Activated CD4-positive, alpha-beta T cell treated with anti-CD3 and anti-CD28 coated beads, Interleukin-2, amount 50 U/mL, for 48 hours (primary cell): ENCODE results near the gene CNTNAP5.

Experiments
- DNase-seq, 2 experiments: peaks; one replicate each; pipeline ENCODE4 v3.0.0-alpha.2; 2020

Gene CNTNAP5

DNA sequence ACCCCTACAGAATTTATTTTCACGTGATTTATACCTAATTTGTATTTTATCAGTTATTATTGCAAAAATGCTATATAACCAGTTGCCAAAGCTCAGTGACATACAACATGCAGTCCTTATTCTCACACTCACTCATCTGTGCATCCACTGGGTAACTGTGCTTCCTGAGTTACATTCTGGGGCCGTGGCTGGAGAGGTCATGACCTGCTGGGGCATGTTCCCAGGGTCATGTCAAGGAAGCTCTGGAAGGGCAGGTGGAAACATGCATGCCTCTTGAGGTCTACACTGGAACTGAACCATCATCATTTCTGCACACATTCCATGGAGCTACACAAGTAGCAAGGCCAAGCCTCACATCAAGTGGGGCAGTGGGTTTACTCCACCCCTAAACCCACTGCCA is 715.5 kb downstream of the CNTNAP5 start:
- DNase-seq, result no peak

DNA sequence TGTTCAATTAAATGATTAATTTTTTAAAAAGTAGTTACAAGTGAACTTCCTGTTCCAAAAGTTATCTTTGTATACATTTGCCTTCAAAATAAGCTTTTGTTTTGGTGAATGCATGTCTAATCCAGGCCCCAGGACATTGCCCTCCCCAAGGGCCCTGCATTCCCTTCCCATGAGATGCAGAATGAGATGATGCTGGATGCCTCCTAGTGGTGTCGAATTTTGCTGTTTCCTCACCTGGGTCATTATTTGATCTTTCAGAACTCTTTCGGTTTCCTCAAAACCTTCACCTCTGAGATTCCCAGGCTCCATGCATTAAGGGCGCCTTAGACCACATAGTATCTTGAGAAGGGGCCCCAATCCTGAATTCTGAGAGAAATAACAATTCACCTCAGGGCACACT is 728.8 kb downstream of the CNTNAP5 start:
- no peak for DNase-seq

DNA sequence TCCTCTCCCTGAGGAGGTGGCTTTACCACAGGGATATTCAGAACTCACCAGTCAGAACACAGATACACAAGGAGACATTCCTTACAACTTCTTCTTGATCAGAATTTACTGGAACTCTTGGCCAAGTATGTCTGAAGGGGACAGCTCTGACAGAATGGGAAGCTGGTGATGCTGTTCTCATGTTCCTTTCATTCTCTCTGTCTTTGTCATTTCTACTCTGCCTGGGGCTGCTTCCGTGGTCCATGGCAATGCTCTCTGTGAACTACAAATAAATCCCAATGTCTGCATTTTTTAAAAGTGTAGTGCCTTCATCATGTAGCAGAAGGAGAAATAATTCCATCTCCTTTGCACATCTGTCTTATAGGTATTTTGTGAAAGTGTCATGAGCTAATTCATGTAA is 730.3 kb downstream of the CNTNAP5 start:
- DNase-seq, result no peak

DNA sequence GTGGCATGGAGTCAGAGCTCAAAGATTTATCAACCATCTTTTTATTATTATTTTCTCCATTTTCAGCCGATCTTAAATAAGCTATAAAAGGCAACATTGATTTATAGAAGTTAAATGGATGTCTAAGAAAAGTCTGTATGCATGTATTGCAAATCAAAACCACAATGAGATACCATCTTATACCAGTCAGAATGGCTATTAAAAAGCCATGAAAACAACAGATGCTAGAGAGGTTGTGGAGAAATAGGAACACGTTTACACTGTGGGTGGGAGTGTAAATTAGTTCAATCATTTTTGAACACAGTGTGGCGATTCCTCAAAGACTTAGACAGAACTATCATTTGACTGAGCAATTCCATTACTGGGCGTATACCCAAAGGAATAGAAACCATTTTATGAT is 731.0 kb downstream of the CNTNAP5 start:
- no peak for DNase-seq

DNA sequence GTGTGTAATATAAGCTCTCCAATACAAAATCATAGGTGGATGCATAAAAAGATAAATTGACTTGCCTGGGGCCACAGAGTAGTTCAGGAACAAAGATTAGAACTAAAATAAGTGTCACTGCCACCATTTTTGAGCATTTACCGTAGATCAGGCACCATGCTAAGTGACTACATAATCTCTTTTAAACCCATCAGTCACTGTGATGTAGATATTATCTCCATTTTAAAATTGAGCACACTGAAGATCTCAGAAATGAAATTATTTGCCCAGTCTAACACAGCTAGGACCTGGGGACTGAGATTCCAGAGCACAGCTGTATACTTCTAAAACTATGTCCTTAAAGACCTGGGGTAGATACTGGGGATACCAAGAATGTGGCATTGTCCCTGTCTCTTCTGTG is 737.3 kb downstream of the CNTNAP5 start:
- no peak for DNase-seq

DNA sequence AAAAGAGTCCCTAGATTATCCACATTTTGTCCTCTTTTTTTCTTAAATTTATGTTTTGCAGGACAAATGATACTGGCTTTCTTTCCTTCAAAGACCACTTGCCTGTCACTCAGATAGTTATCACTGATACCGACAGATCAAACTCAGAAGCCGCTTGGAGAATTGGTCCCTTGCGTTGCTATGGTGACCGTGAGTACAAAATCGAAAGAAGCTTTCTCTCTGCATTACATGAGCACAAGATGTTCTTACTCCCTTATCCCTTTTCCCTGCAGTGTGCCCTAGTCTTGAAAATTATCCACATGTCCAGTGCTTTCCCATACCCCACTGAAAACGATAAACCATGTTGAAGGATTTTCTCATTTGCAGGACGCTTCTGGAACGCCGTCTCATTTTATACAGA is 738.5 kb downstream of the CNTNAP5 start:
- DNase-seq, result no peak

DNA sequence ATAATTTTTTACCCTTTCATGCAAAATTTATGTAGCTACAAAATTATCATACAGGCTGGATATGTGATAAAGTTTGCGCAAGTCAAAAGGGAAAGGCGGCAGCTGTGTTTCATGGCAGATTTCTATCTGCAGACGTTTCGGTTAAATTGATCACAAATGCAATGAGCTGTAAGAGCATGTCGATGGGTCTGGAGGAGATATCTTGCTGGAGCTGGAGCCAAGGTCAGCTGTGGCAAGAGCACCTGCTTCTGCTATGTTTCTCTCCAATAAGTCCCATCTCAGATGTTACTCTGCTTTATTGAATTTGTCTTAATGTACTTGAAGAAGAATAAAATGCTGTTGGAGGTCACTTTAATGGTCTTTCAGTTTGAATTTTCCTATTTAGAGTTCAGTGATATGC is 749.7 kb downstream of the CNTNAP5 start:
- DNase-seq, result no peak

DNA sequence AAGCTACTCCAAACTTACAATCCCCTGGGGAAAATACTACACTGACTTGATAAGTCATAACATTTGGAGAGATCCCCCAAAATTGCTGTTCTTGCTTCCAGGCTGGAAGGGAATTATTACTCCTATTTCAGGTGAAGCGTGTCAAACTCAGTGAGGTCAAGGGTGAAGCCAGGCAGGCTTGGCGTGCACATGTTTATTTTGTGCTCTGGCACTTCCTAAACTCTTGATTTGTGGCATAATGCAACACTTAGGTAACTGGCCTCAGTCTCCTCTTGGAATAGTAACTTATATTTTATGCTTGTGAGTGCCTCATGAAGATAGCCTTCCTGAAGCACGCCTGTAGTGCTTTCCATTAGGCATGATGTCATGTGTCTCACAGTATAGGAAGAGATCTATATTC is 751.2 kb downstream of the CNTNAP5 start:
- no peak for DNase-seq

DNA sequence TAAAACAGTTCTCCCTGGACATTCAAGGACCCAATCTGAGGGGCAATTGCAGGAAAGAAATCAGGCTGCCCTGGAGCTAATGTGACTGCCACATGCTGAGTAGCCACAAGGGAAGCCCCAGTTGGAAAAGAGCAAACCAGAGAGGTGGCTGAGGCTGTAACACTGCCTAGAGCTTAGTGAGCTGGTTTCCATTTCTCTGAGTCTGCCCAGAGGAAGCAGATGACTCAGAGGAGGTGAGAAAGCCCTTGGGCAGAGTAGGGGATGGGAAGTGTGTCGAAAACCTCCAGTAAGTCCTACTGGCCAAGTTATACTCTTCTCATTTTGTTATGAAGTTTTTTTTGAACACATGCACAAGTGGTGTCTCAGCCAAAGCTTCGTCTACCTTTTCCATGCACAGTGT is 753.0 kb downstream of the CNTNAP5 start:
- DNase-seq, result no peak

DNA sequence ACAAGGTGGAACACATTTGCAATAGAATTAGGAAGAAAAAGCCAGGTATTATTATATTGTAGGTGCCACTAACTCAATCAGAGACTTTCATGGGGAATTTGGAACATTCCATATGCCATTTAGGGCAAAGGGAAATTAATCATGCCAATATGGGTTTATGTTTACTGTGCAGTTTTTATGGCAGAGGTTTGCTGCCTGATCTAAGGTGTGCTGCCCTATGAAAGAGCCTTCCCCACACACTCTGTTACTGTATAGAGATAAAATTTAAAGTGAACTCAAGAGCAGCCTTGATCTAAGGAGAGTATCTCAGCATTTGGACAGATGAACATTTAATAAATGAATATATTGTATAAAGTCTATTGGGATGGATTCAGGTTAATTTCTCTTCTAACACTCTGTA is 771.6 kb downstream of the CNTNAP5 start:
- no peak for DNase-seq

DNA sequence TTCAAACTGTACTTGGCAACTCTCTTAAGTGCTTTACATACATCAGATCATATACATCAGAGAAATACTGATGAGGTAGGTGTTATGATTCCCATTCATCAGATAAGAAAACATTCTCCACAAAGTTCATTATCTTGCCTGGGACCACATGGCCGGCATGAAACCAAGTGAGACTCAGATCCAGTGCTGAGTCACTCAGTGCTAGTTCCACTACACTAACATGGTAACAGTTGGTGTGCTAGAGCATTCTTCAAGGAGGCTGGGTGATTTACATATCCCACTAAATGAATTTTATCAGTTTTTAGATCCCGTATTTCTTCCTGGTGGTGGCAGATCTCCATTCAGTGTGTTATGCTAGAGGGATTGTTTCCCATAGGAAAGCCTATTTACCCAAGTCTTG is 772.0 kb downstream of the CNTNAP5 start:
- DNase-seq, result no peak

DNA sequence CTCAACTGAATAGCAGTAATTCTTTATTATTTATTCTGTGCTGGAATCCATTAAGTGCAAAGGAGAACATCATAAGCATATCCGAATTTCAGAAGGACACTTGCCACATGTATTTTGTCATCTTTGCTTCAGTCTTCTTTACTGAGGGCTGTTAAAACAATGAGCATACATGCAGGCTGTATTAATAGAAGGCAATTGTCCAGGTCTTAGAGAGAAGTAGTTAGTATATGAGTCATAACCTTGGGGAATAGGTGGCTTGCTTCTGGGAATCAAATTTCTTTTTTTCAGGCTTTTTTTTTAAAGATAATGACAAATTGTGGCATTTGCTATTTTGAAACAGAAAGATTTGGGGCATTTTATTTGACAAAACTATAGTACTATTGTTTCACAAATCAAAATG is 773.5 kb downstream of the CNTNAP5 start:
- no peak for DNase-seq

DNA sequence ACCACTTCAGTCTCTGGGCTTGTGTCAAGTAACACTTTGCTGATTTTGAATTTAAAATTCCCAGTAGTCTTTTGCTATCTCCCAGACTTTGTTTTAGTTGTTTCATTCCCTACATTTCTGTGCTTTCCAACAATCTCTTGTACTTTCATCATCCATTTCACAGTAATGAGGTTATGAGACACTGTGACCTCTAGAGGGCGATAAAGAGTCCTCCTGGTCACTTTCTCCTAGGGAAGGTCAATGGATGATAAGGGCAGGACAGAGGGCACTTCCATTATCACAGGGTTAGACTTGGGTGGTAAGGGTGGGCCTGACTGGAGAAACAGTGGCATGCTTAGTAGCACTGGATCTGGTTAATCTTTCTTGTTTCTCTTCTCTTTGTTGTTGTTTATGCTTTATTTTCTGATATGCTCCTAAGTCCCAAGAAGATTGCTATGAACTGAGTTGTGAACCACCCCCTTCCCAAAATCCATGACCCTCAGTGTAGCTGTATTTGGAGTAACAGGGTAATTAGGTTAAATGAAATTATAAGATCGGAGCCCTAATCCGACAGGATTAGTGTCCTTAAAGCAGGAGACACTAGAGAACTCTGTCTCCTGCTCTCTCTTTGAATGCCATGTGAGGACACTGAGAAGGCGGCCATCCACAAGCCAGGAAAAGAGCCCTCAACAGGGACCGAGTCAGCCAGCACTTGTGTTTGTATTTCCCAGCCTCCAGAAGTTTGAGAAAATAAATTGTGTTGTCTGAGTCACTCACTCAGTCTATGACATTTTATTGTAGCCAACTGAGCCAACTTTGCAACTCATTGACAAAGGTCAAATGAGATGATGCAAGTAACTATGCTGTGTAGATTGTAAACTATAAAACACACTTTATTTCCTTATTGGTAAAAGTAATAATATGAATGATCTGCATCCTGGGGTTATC is 779.2 kb downstream of the CNTNAP5 start:
- DNase-seq, result no peak

DNA sequence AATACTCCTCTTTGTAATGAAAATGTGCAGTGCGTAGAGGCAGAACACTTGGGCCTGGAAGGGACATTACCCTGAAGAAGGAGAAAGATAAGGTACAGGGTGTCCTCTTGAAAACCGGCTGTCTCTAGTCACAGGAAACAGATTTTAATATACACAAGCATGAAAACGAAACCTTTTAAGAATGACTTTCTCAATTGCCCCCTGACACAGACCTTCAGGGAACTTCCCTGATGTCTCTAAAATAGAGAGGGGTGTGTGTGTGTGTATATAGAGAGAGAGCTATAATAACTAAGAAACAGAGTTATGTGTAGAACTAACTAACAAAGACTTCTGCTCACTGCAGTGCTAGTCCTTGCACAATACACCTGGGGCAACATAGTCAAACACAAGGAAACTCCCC is 780.0 kb downstream of the CNTNAP5 start:
- no peak for DNase-seq

DNA sequence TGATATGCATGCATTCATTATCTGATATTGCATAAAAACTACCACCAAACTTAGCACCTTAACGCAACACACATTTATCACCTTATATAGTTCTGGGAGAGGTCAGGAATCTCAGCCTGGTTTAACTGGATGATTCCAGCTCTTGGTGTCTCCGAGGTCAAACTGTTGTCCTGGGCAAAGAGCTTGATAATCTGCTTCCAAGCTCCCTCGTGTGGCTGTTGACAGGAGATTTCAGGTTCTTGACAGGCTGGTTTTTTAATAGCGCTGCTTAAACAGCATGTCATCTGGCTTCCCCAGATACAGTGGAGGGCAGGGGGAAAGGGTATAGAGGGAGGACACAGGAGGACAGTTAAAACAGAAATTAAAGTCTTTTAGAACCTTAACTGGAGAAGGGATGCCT is 785.0 kb downstream of the CNTNAP5 start:
- no peak for DNase-seq

DNA sequence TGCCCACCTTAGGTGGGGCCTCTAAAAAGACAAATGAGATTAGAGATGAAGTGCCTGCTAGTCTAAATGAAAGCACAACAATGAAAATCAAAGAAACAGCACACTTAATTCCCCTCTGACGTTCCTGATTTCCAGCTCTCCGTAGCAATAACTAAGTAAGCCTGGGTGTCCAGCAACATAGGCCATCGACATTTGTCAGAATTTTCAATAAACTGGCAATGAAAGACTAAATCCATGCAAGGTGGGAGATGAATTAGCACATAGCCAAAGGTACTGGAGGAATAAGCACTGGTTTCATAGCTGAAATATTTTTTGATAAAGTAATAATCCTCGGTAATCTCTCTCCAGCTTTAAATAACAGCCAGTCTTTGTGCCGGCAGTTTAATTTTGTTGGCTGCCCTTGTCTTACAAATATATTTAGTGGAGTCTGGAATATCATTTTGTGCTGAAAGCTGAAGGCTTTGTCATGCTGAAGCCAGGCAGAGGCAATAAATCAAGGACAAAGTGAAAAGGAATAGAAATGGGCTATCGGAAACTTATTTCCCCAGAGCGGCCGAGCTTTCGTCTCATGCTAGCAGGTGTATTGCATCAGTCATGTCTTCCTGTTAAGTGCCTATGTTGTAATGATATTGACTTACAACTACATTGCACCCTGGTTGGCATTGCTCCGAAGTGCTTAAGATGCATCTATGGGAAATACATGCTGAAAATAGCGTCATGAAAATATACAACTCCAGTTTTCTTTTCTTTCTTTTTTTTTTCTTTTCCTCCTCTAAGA is 790.1 kb downstream of the CNTNAP5 start:
- no peak for DNase-seq

DNA sequence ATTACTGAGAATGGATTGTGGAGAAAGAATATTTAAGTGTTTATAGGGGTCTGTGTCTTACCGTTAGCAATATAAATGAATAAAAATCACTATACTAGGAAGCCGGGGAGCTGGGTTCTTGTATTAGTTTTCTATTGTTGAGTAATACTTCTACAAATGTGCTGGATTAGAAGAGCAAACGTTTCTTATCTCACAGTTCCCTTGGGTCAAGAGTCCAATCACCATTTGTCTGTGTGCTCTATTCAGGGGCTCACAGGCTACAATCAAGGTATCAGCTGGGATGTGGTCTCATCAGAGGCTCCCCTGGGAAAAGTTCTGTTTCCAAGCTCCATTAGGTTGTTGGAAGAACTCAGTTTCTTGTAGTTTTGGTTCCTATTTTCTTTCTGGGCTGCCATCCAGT is 790.9 kb downstream of the CNTNAP5 start:
- DNase-seq, result no peak

DNA sequence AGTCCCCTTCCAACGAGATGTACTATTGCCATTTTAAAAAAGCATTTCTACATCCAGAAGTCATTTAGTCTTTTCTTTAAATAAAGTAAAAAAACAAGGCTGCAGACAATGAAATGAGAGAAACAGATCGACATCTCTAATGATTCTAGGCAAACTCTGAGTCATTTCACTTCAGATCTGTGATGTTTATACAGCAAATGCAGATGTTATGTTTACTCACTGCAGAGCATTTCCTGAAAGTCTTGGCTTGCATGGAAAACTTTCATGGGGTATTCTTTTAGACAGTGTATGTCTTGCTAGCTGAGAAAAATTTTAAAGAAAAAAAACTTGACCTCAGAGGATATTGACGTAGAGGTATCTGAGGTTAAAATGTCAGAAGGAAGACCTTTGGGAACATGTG is 797.4 kb downstream of the CNTNAP5 start:
- no peak for DNase-seq

DNA sequence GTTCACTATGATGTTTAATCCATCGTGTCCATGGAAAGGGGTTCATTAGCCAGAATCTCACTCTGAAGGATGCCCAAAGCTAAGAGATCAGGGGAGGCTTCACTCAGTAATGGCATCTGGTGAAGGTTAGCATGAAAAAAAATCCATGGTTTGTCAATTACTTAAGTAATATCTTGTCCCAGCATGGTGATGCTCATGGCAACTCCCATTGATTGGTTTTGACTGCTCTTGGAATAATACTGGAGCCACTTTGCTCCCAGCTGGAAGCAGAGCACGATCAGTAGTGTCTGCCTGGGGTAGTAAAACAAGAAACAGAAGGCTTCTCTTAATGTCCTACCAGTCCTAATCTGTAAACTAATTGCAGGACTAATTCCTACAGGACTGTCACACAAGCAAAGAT is 799.4 kb downstream of the CNTNAP5 start:
- no peak for DNase-seq

DNA sequence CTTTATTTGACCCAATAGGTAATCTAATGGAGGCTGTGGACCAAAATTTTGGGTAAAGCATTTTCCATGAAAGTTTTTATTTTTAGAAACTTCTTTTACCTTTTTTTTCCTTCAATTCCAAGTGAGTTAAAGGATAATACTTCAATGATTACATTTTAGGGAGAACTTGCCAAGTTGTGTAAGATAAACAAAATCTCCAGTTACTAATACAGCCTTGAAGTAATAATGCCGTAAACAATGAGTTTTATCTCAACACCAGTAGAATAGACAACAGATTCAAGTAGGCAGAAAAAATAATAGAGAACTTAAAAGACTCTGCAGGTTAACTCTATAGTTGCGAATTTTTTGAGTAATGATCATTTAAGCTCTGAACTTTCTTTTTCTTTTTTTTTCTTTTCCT is 807.4 kb downstream of the CNTNAP5 start:
- DNase-seq, result no peak

DNA sequence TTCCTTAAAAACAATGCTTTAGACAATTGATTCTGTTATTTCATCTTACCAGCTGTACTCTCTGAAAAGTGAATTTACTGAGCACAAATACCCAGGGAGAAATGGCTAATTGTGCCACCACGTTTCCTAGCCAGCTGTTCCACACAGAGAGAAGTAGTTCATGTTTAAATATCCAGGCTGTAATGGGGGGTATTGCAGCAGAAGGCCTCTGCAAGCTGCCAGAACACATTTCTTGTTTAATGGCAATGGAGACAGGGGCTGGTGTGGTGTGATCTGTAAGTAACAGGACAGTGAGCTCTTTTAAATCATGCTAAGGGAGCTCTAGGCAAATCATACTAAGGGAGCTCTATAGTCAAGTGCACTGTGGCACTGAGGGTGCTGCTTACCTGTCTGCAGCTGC is 809.2 kb downstream of the CNTNAP5 start:
- DNase-seq, result no peak

DNA sequence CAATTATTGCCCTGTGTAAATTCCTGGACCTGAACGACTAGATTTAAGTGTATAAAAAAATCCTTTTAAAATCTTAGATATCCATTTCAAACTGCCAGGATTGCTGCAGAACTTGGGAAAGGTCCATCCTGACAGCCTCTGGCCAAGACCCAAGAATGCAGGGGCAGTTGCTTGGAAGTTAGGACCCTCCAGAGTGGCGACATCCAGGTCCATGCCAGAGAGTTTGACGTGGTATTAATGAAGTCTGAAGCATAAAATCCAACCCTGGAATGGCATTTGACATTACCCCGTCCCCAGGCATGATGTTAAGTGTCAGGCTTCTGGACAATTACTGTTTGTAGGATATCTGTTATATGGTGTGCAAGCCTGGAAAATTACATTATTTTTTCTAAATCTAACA is 810.2 kb downstream of the CNTNAP5 start:
- DNase-seq, result no peak

DNA sequence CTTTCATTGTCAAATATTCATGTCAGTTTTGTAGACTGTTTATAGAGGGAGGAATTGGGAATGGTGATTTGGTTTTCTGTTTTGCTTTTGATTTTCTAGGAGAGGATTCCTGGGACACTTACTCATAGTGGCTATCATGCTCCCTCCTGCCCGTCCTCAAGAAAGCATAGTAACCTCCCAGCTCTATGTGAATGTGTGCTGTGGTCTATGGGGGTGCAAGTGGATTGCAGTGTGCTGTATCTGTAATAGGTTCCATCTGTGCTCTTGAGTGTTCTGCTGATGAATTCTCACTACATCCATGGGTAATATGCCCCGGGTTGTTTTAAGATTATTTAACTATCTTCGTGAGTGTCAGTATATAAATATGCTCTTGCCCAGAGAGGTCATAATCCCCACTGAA is 811.3 kb downstream of the CNTNAP5 start:
- DNase-seq, result no peak

DNA sequence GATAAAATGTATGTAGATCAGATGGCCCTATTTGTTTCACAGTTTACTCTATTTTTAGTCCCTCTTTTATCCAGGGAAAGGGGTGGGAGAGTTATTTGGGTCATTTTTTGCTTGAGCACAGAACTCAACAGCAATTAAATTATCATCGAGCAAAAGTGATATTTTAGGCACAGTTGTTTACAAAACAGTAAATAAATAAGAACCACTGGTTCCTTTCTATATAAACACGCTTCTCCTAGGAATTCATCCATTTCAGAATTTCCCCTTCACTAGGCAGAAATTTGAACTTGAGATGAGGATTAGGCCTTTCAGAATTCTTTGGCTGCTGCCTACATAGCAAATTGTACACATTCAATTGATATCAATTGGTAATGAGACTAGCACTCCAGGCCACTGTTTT is 812.4 kb downstream of the CNTNAP5 start:
- no peak for DNase-seq
